ENCODE measurements around the gene PRH2. TPM values are rescaled to one million over a fixed set of nuclear protein-coding genes. Genes with fewer than 3 reads are reported as not detected.

PRH2 gene
- total RNA-seq, 1 donor from 2014 or later, result not detected

DNA sequence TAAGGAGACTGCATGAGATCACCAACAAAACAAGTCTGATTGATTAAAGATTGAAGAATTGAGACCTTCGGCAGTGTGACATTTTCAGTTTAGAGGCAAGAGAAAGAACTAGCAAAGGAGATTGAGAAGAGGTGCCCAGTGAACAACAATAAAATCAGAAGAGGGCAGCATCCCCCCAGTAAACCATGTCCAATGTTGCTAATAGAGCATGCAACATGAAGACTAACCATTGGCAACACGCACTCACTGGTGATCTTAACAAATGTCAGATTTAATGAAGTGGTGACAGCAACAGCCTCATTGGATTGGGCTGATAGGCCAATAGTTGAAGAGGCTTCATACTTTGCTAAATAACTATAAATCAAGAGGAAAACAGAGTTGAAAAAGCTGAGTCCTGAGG is 30.8 kb downstream of the PRH2 start:
- DNase-seq (ENCODE audit: extremely low read depth, low read depth, low spot score), result no peak

GRCh38 chr12:10960211-10960610 is 31.2 kb downstream of the PRH2 start:
- DNase-seq (ENCODE audit: extremely low read depth, low read depth, low spot score), result no peak

DNA sequence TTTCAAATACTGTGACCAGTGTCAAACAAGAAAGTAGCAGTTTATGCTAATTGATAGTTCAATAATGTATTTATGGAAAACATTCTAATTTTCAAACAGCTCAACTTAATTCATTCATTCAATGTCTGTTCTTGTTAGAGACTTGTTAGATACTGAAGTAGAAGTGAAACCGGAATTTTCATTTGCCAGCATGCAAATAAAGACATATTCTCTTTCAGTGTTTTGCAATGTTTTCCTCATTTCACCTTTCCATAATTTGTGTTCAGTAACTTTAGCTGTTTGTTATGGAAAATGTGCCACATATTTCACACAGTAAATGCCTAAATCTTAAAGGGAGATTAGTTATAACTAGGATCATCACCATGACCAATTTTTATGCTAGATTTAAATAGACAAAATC is 36.4 kb downstream of the PRH2 start:
- DNase-seq (ENCODE audit: extremely low read depth, low read depth, low spot score), result no peak

- DNase-seq (ENCODE audit: extremely low read depth, low read depth, low spot score), result no peak
These were observed 37.3 kb downstream of the PRH2 start for GRCh38 chr12:10966314-10966713.

- DNase-seq (ENCODE audit: extremely low read depth, low read depth, low spot score), result peak; percentile 33
These were observed 38.4 kb downstream of the PRH2 start for GRCh38 chr12:10967409-10967808.

DNA sequence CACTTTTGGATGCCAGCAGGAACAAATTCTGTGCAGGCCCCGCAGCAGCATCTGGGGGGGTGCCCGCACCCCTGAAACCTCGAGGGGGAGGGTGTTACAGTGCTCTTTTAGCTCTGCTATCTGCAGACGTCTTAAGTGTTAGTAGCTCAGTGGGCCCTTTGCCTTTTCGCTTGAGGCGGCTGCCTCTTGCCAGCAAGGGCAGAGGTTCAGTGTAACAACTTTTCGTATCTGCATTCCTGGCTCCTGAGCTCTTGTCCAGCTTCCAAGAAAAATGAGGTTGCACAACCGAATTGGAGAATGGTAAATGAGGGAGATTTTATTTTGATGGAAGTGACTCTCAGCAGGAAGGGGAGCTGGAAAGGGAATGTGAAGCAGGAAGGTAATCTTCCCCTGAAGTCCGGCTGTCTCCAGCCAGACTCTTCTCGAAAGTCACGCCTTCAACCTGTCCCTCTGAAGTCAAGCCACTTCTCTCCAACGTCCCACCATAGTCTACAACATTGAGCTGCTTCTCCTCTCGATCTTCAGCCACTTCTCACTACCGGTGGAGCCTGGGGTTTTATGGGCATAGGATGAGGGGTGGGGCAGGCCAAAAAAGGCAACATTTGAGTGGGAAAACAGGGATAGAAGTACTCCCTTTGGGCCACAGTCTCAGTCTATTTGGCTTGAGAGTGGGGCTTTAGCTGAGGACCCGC is 39.9 kb downstream of the PRH2 start:
- no peak for DNase-seq (ENCODE audit: extremely low read depth, low read depth, low spot score)

- no peak for DNase-seq (ENCODE audit: extremely low read depth, low read depth, low spot score)
These were observed 45.9 kb downstream of the PRH2 start for GRCh38 chr12:10974965-10975364.

GRCh38 chr12:10982244-10982643 is 53.2 kb downstream of the PRH2 start:
- DNase-seq (ENCODE audit: extremely low read depth, low read depth, low spot score), result no peak

Other genes starting within 250 kb of the PRH2 start
- gene YBX3, start 205.9 kb upstream of the PRH2 start, total RNA-seq, result 335 and 368 TPM in 2 replicates
- 0.18 TPM in 1 of 2 replicates, not detected in the other for gene TAS2R7, start 126.6 kb upstream of the PRH2 start, total RNA-seq
- gene TAS2R8, start 122.0 kb upstream of the PRH2 start, total RNA-seq, result not detected in 2 replicates
- 0.18 TPM in 1 of 2 replicates, not detected in the other for gene TAS2R9, start 119.1 kb upstream of the PRH2 start, total RNA-seq
- gene TAS2R10, start 102.9 kb upstream of the PRH2 start, total RNA-seq, result 0.15 and 1.1 TPM in 2 replicates
- gene PRR4, start 79.8 kb upstream of the PRH2 start, total RNA-seq, result 5.0 TPM in 1 of 2 replicates, not detected in the other
- gene PRH1, start 45.0 kb upstream of the PRH2 start, total RNA-seq, result 2.1 and 25.2 TPM in 2 replicates
- 2.7 TPM in 1 of 2 replicates, not detected in the other for gene TAS2R13, start 19.7 kb upstream of the PRH2 start, total RNA-seq
- gene TAS2R14, start 10.0 kb downstream of the PRH2 start, total RNA-seq, result 1.6 and 5.5 TPM in 2 replicates
- 0.15 and 2.0 TPM in 2 replicates for gene TAS2R50, start 57.7 kb downstream of the PRH2 start, total RNA-seq
- 0.34 and 1.8 TPM in 2 replicates for gene TAS2R20, start 69.1 kb downstream of the PRH2 start, total RNA-seq
- 1.0 and 6.9 TPM in 2 replicates for gene TAS2R19, start 93.4 kb downstream of the PRH2 start, total RNA-seq
- 0.44 and 2.9 TPM in 2 replicates for gene TAS2R31, start 102.2 kb downstream of the PRH2 start, total RNA-seq
- gene TAS2R46, start 133.1 kb downstream of the PRH2 start, total RNA-seq, result 1.6 TPM in 1 of 2 replicates, not detected in the other
- 1.3 TPM in 1 of 2 replicates, not detected in the other for gene TAS2R43, start 163.1 kb downstream of the PRH2 start, total RNA-seq
- gene TAS2R30, start 205.4 kb downstream of the PRH2 start, total RNA-seq, result 0.73 and 3.5 TPM in 2 replicates
- gene SMIM10L1, start 242.0 kb downstream of the PRH2 start, total RNA-seq, result 5.8 and 9.7 TPM in 2 replicates